Measurements from ENCODE around the gene SELENOV.

The SELENOV gene

DNA sequence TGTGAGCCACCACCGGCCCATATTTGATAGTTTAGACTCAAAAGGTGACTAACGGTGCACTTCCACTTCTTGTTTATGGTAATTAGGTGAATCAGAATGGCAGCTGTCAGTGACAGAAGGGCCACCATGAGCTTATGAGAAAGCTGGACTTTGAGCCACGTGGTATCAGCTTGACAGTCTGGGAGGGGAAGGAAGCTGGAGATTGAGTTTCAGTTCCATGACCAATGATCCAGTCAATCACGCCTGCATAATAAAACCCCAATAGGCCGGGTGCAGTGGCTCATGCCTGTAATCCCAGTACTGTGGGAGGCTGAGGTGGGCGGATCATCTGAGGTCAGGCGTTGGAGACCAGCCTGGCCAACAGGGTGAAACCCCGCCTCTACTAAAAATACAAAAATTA, 9.6 kb downstream of the SELENOV start:
- Mint-ChIP-seq H3K27ac (no peak overlapping the region), H3K27me3 (no peaks in the 10 kb centered on the region), H3K4me3 (no peak overlapping the region), H3K4me1 (peaks cover 15% of the 10 kb centered on the region), H3K9me3 (no peaks in the 10 kb centered on the region), H3K36me3 (ENCODE audit: low read depth) (no peaks in the 10 kb centered on the region)
- DNase-seq (no peak), ATAC-seq (no peak)

GRCh38 chr19:39525205-39525604, 10.3 kb downstream of the SELENOV start:
- H3K4me1 Mint-ChIP-seq, result peaks cover 15% of the 10 kb centered on the region
- ATAC-seq (no peak), DNase-seq (no peak)
- H3K27me3 Mint-ChIP-seq, result no peaks in the 10 kb centered on the region
- H3K36me3 Mint-ChIP-seq (ENCODE audit: low read depth), result no peaks in the 10 kb centered on the region
- no peak overlapping the region for H3K27ac Mint-ChIP-seq
- H3K9me3 Mint-ChIP-seq, result no peaks in the 10 kb centered on the region
- no peak overlapping the region for H3K4me3 Mint-ChIP-seq

DNA sequence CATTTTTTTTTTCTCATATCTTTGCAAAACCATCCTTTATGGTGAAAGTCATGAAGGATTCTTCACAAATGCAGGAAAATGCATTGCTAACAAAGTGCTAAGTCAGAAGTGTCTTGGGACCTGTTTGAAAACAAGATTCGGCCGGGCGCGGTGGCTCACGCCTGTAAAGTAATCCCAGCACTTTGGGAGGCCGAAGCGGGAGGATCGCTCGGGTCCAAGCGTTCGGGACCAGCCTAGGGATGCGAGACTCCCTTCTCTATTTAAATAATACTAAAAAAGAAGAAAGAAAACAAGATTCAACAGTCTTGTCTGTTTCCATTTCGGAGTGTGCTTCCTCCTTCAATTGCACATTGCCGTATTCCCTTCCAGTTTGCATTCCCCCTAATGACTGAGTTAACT, 16.9 kb downstream of the SELENOV start:
- peak overlapping the region; percentile 89 for H3K27ac Mint-ChIP-seq
- DNase-seq (no peak), ATAC-seq (no peak)
- H3K4me1 Mint-ChIP-seq, result peaks cover 29% of the 10 kb centered on the region
- H3K27me3 Mint-ChIP-seq, result no peaks in the 10 kb centered on the region
- H3K9me3 Mint-ChIP-seq, result no peaks in the 10 kb centered on the region
- peak overlapping the region; percentile 93 for H3K4me3 Mint-ChIP-seq
- no peaks in the 10 kb centered on the region for H3K36me3 Mint-ChIP-seq (ENCODE audit: low read depth)

DNA sequence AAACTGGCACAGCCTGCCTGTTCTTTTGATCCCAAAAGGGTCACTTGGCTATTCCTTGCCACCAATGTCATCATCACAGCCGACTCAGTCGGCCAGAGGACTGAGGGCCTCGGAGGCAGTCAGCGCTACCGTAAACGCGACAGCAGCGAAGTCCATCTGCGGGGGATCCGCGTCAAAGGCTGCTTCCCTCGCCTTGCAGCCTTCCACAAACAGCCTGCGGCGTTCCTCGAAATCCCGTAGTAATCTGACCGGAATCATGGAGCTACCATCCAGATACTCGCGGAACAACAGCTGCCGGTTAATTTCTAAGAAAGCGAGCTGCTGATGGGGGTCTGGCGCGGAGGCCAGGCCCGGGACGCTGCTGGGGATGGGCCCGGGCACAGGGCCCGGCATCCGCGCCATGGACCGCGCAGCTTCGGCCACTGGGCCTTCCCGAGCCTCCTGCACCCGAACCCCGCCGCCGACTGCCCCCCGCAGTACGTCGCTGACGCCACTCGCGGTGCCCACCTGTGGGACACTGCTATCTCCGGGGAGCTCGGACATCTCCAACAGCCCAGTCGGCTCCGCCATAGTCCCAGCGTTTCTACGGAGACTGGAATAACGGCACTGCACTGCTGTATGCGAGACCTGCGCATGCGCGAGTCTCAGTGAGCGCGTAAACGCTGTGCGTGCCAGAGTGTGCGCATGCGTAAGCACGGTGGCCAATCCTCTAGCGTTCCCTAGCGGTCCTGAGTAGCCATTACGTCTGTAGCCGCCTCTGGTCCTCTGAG, 17.5 kb downstream of the SELENOV start, which contains the start of gene EID2B:
Gene EID2B, minus strand, starts transcription at position 620 of the 770 bp plus-strand sequence. Its CDS starts 50 bp downstream, at position 570.
- Mint-ChIP-seq H3K4me3 (peak within 1 kb of the TSS; percentile 93), H3K27me3 (no peaks in the 10 kb centered on the region), H3K9me3 (no peaks in the 10 kb centered on the region), H3K36me3 (ENCODE audit: low read depth) (no peaks in the 10 kb centered on the region), H3K4me1 (peaks cover 30% of the 10 kb centered on the region), H3K27ac (peak within 1 kb of the TSS; percentile 89)
- ATAC-seq, result peak; percentile 96
- peak; percentile 94 for DNase-seq

DNA sequence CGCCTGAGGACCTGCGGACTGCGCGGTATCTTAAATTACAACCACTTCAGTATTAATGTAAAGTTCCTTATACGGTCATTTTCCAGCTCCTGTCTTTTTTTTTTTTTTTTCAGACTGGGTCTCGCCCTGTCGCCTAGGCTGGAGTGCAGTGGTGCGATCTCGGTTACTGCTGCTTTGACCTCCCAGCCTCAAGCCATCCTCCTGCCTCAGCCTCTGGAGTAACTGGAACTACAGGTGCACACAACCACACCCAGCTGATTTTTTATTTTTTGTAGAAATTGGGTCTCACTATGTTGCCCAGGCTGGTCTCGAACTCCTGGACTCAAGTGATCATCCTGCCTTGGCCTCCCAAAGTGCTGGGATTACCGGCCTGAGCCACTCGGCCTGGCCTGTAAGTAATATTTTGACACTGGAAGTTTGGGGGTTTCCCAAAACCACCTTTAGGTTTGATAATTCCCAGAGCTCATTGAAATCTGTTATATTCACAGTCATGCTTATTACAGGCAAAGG, 18.1 kb downstream of the SELENOV start:
- peaks cover 2% of the 10 kb centered on the region for H3K36me3 Mint-ChIP-seq (ENCODE audit: low read depth)
- peak overlapping the region; percentile 89 for H3K27ac Mint-ChIP-seq
- H3K4me3 Mint-ChIP-seq, result peak overlapping the region; percentile 93
- ATAC-seq, result peak; percentile 8
- H3K4me1 Mint-ChIP-seq, result peaks cover 36% of the 10 kb centered on the region
- DNase-seq, result no peak
- H3K27me3 Mint-ChIP-seq, result no peaks in the 10 kb centered on the region
- H3K9me3 Mint-ChIP-seq, result no peaks in the 10 kb centered on the region

- ATAC-seq, result no peak
- H3K36me3 Mint-ChIP-seq (ENCODE audit: low read depth), result peaks cover 7% of the 10 kb centered on the region
- no peaks in the 10 kb centered on the region for H3K9me3 Mint-ChIP-seq
- peaks cover 40% of the 10 kb centered on the region for H3K4me1 Mint-ChIP-seq
- H3K27me3 Mint-ChIP-seq, result no peaks in the 10 kb centered on the region
- no peak for DNase-seq
- H3K27ac Mint-ChIP-seq, result no peak overlapping the region
- no peak overlapping the region for H3K4me3 Mint-ChIP-seq
These were observed 18.9 kb downstream of the SELENOV start for GRCh38 chr19:39533791-39534190.

DNA sequence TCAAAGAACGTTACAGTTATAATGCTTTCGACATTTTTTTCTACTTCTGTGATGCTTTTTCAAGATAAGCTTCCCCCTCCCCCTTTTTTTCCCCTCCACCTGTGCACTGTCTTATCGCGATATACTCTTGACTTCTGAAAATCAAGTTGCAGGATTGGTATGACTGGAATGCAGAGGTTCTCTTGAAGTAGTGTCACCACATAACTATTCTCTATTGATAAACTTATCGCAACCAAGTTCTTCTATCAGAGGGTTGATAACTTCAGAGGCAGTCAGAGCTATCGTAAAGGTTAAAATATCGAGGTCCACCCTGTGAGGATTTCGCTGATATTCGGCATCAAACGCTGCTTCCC, 24.2 kb downstream of the SELENOV start:
- no peaks in the 10 kb centered on the region for H3K9me3 Mint-ChIP-seq
- H3K4me3 Mint-ChIP-seq, result peak overlapping the region; percentile 97
- ATAC-seq (no peak), DNase-seq (no peak)
- peak overlapping the region; percentile 95 for H3K27ac Mint-ChIP-seq
- peaks cover 10% of the 10 kb centered on the region for H3K36me3 Mint-ChIP-seq (ENCODE audit: low read depth)
- peaks cover 2% of the 10 kb centered on the region for H3K27me3 Mint-ChIP-seq
- H3K4me1 Mint-ChIP-seq, result peaks cover 48% of the 10 kb centered on the region

DNA sequence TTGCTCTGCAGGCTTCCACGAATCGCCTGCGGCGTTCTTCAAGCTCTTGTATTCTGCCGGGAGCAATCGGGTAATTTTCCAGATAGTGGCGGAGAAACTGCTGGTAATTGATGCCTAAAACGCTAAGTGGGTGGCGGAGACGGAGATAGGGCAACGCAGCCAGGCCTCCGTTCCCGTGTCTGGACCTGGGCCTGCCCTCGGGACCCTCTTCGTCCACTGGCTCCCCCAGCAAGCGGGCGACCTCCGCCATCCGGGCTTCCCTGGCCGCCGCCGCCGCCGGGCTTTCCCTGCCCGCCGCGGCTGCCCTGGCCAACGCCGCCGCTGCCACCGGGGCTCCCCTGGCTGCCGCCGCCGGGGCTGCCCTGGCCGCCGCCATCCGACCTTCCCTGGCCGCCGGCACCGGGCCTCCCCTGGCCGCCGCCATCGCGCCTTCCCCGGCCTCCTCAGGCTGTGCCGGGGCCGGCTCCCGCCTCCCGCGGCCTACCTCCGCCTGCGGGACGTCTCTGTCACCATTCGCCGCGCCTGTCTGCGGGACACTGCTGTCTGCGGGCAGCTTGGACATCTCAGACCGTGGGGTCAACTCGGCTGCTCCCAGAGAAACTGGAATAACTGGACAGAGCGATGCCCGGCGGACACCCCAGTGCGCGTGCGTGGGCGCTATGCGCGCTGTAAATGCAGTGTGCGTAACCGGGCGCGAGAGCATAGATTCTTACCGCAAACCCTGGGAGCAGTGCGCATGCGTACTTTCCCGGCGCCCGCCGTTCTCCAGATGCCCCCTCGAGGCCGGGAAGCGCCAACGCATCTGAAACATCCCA, 24.8 kb downstream of the SELENOV start, which contains the start of gene EID2:
Gene EID2, minus strand, starts transcription at position 644 of the 815 bp plus-strand sequence. Its CDS starts 82 bp downstream, at position 562.
- peak; percentile 98 for DNase-seq
- Mint-ChIP-seq H3K36me3 (ENCODE audit: low read depth) (peaks cover 10% of the 10 kb centered on the region), H3K4me3 (peak within 1 kb of the TSS; percentile 97), H3K9me3 (no peaks in the 10 kb centered on the region), H3K27me3 (peaks cover 2% of the 10 kb centered on the region), H3K27ac (peak within 1 kb of the TSS; percentile 96), H3K4me1 (peaks cover 53% of the 10 kb centered on the region)
- ATAC-seq, result peak; percentile 76

DNA sequence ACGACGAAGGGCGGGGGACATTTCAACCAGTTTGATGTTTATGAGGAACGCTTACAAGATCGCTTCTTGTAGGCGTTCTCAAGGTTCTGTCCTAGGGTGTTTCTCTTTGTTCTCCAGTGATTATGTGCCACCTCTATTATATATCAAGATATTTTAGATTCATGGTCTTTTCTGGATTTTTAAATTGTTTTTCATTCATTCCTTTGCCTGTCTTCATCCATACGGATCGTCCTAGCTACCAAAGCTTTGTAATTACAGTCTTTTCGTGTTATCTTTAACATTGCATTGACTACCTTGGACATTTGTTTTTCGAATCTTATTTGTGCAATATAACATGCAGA, 25.4 kb downstream of the SELENOV start:
- H3K27ac Mint-ChIP-seq, result peak overlapping the region; percentile 96
- H3K4me1 Mint-ChIP-seq, result peaks cover 56% of the 10 kb centered on the region
- H3K4me3 Mint-ChIP-seq, result peak overlapping the region; percentile 97
- ATAC-seq (no peak), DNase-seq (no peak)
- H3K36me3 Mint-ChIP-seq (ENCODE audit: low read depth), result peaks cover 10% of the 10 kb centered on the region
- H3K27me3 Mint-ChIP-seq, result peaks cover 2% of the 10 kb centered on the region
- H3K9me3 Mint-ChIP-seq, result no peaks in the 10 kb centered on the region

DNA sequence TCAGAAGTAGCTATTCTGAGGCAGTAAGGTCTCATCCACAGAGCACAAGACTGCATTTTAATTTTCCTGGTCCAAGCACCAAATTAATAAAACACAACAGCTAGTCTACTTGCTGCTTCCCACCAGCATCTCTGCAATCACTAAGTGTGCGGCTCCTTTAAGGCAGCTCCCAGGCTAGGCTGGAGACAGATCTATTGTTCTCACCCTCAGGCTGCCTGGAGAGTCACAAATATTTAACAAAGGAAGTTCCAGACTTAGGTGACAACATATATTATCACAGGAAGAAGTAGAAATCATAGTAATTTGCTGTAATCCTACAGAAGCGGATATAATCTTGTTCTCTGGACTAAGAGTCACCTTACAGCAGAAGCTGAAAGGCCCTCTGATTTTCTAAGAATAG, 27.3 kb downstream of the SELENOV start:
- H3K27ac Mint-ChIP-seq, result no peak overlapping the region
- H3K4me3 Mint-ChIP-seq, result no peak overlapping the region
- H3K4me1 Mint-ChIP-seq, result peaks cover 61% of the 10 kb centered on the region

DNA sequence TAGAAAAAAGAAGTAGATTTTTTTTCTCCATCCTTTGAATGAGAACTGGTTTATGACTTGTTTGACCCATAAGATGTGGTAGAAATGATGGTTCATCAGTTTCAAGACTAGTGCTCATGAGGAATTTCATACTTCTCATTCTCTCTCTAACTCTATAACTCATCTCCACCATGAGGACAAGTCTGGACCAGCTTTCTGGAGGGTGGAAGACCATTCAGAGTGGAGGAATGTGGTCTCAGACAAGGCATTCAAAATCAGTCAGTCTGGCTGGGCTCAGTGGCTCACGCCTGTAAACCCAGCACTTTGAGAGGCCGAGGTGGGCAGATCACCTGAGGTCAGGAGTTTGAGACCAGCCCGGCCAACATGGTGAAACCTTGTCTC, 28.5 kb downstream of the SELENOV start:
- peaks cover 2% of the 10 kb centered on the region for H3K27me3 Mint-ChIP-seq
- DNase-seq, result no peak
- H3K36me3 Mint-ChIP-seq (ENCODE audit: low read depth), result peaks cover 4% of the 10 kb centered on the region
- ATAC-seq, result no peak
- peaks cover 51% of the 10 kb centered on the region for H3K4me1 Mint-ChIP-seq
- peak overlapping the region; percentile 66 for H3K27ac Mint-ChIP-seq
- no peak overlapping the region for H3K4me3 Mint-ChIP-seq
- H3K9me3 Mint-ChIP-seq, result no peaks in the 10 kb centered on the region

More for the DNA sequence above, 27.3 kb downstream of the SELENOV start:
- Mint-ChIP-seq H3K9me3 (no peaks in the 10 kb centered on the region), H3K36me3 (ENCODE audit: low read depth) (peaks cover 10% of the 10 kb centered on the region), H3K27me3 (peaks cover 2% of the 10 kb centered on the region)
- ATAC-seq (no peak), DNase-seq (no peak)

DNA sequence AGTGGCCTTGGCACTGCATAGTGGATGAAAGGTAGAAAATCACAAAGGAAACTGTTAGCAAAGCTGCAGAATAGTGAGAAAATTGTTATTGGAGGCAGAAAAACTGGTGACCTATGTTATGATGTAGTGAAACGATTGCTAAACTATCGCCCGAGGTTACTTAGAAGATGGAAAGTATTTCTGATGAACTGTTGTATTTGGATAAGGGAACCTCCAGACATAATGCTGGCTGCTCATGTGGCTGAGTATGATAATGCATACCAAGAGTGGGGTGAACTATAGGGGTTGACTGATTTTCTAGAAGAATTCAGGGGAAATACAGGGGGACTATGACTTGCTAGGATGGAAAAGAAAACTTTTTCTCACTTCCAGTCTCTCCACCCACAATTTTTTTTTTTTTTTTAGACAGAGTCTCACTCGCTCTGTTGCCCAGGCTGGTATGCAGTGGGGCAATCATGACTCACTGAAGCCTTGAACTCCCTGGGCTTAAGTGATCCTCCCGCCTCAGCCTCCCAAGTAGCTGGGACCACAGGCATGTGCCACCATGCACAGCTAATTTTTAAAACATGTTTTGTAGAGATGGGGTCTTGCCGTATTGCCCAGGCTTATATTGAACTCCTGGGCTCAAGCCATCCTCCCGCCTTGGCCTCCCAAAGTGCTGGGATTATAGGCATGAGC, 29.4 kb downstream of the SELENOV start:
- no peaks in the 10 kb centered on the region for H3K9me3 Mint-ChIP-seq
- DNase-seq (no peak), ATAC-seq (peak; percentile 33)
- peak overlapping the region; percentile 4 for H3K27ac Mint-ChIP-seq
- no peak overlapping the region for H3K4me3 Mint-ChIP-seq
- H3K36me3 Mint-ChIP-seq (ENCODE audit: low read depth), result peaks cover 3% of the 10 kb centered on the region
- peaks cover 44% of the 10 kb centered on the region for H3K4me1 Mint-ChIP-seq
- H3K27me3 Mint-ChIP-seq, result peaks cover 2% of the 10 kb centered on the region

DNA sequence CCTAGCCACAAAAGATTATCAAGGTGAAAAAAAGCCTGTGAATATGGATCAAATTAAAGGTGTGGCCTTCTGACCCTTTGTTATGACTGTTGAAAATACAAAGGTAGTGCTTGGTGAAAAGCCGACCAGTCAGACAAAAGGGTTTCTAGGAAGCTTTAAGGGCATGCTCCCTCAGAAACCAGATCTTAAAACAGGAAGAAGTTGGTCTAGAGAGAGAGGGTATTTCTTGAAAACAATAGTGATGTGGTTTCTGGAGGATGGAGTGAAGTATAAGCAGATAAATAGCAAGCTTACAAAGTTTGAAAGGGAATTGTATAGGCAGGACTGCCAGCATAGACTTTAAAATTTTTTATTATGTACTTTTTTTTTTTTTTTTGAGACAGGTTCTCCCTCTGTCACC, 30.0 kb downstream of the SELENOV start:
- Mint-ChIP-seq H3K27me3 (peaks cover 2% of the 10 kb centered on the region), H3K27ac (peak overlapping the region; percentile 4), H3K9me3 (no peaks in the 10 kb centered on the region), H3K36me3 (ENCODE audit: low read depth) (peaks cover 2% of the 10 kb centered on the region), H3K4me1 (peaks cover 43% of the 10 kb centered on the region), H3K4me3 (no peak overlapping the region)
- ATAC-seq (no peak), DNase-seq (no peak)

DNA sequence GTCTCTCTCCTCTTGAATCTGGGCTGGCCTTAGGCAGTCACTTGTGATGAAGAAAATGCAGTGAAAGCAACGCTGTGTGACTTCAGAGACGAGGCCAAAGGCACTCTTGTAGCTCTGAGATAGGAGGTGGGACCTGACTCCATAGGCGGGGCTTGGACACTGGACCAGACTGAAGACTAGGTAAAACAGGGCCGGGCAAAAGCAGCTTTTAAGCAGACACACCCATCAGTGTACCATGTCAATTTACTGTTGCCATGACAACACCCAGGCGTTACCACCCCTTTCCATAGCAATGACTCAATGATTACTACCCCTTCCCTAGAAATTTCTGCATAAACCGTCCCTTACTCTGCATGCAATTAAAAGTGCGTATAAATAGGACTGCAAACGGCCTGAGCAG, 31.7 kb downstream of the SELENOV start:
- no peak overlapping the region for H3K4me3 Mint-ChIP-seq
- no peak for ATAC-seq
- H3K4me1 Mint-ChIP-seq, result peaks cover 35% of the 10 kb centered on the region

More for the DNA sequence above, 31.7 kb downstream of the SELENOV start:
- no peaks in the 10 kb centered on the region for H3K9me3 Mint-ChIP-seq
- no peaks in the 10 kb centered on the region for H3K36me3 Mint-ChIP-seq (ENCODE audit: low read depth)
- DNase-seq, result no peak
- no peak overlapping the region for H3K27ac Mint-ChIP-seq
- no peaks in the 10 kb centered on the region for H3K27me3 Mint-ChIP-seq

All from activated naive CD8-positive, alpha-beta T cell treated with anti-CD3 and anti-CD28 coated beads, Interleukin-2, amount 50 U/mL, for 24 hours (primary cell).